ENCODE data around the gene SLC39A2.
"Not testable (repeated sequence)": the region's sequence is repeated elsewhere in the genome, so short reads cannot be mapped to it uniquely, and the experiment has no call there.

Gene SLC39A2

GRCh38 chr14:21036751-21037150 lies 37.7 kb downstream of the SLC39A2 start:
- Histone ChIP-seq H3K4me1 (peaks cover 0 to 24% (median 5%) of the 10 kb centered on the region in 10 experiments; a peak in 8 of 20 replicates), H3K9ac (no peak overlapping the region), H3K27me3 (no peaks in the 10 kb centered on the region), H3K36me3 (no peaks in the 10 kb centered on the region), H3K9me3 (replicated peaks in 1 of 11) (no peaks in the 10 kb centered on the region), H3K27ac (no peak overlapping the region), H4K20me1 (no peaks in the 10 kb centered on the region), H3K4me3 (no peak overlapping the region), H3K4me2 (peak overlapping the region in 1 of 11 experiments; percentile 11; a peak in 1 of 22 replicates)
- no peak for TF ChIP-seq Cebpa-rat (IDR thresholded peaks at IDR 0.05)

- no peaks in the 10 kb centered on the region for H4K20me1 ChIP-seq
- H3K4me1 ChIP-seq: peaks cover 0 to 28% (median 5%) of the 10 kb centered on the region in 10 experiments; a peak in 8 of 20 replicates
- H3K9me3 ChIP-seq (replicated peaks in 1 of 11): no peaks in the 10 kb centered on the region
- no peak for TF ChIP-seq Cebpa-rat (IDR thresholded peaks at IDR 0.05)
- no peak overlapping the region for H3K4me2 ChIP-seq
- H3K27me3 ChIP-seq: no peaks in the 10 kb centered on the region
- no peak overlapping the region for H3K27ac ChIP-seq
- H3K4me3 ChIP-seq: no peak overlapping the region
- no peaks in the 10 kb centered on the region for H3K36me3 ChIP-seq
- H3K9ac ChIP-seq: no peak overlapping the region
Observed at GRCh38 chr14:21037156-21037555, 38.1 kb downstream of the SLC39A2 start.

- Histone ChIP-seq H3K9ac (no peak overlapping the region), H3K4me2 (peak overlapping the region in 2 of 11 experiments; percentile 29 to 32; a peak in 2 of 22 replicates), H3K27ac (no peak overlapping the region), H3K4me1 (peaks cover 0 to 34% (median 12%) of the 10 kb centered on the region in 10 experiments; a peak in 12 of 20 replicates), H3K9me3 (replicated peaks in 1 of 11) (no peaks in the 10 kb centered on the region), H3K4me3 (no peak overlapping the region), H3K36me3 (no peaks in the 10 kb centered on the region), H4K20me1 (no peaks in the 10 kb centered on the region), H3K27me3 (no peaks in the 10 kb centered on the region)
- TF ChIP-seq Cebpa-rat (IDR thresholded peaks at IDR 0.05): no peak
Observed at GRCh38 chr14:21038441-21039422, 39.6 kb downstream of the SLC39A2 start.

GRCh38 chr14:21039585-21040369 lies 40.7 kb downstream of the SLC39A2 start:
- H3K4me3 ChIP-seq: no peak overlapping the region
- no peak overlapping the region for H3K27ac ChIP-seq
- H3K36me3 ChIP-seq: no peaks in the 10 kb centered on the region
- H3K4me1 ChIP-seq: peaks cover 9 to 44% (median 21%) of the 10 kb centered on the region in 10 experiments
- TF ChIP-seq Cebpa-rat (IDR thresholded peaks at IDR 0.05): no peak
- H3K4me2 ChIP-seq: peak overlapping the region in 2 of 11 experiments; percentile 29 to 32; a peak in 1 of 22 replicates
- no peaks in the 10 kb centered on the region for H4K20me1 ChIP-seq
- H3K9ac ChIP-seq: peak overlapping the region in 1 of 11 experiments; percentile 34; a peak in 2 of 22 replicates
- no peaks in the 10 kb centered on the region for H3K27me3 ChIP-seq
- no peaks in the 10 kb centered on the region for H3K9me3 ChIP-seq (replicated peaks in 1 of 11)

- no peak for TF ChIP-seq Cebpa-rat (IDR thresholded peaks at IDR 0.05)
- Histone ChIP-seq H3K4me1 (peaks cover 11 to 44% (median 24%) of the 10 kb centered on the region in 10 experiments), H3K4me2 (no peak overlapping the region), H3K27ac (no peak overlapping the region), H4K20me1 (no peaks in the 10 kb centered on the region), H3K27me3 (no peaks in the 10 kb centered on the region), H3K9ac (no peak overlapping the region), H3K9me3 (replicated peaks in 1 of 11) (no peaks in the 10 kb centered on the region), H3K4me3 (no peak overlapping the region), H3K36me3 (no peaks in the 10 kb centered on the region)
Observed at GRCh38 chr14:21040370-21040925, 41.4 kb downstream of the SLC39A2 start.

- peaks cover 11 to 44% (median 24%) of the 10 kb centered on the region in 10 experiments for H3K4me1 ChIP-seq
- not testable (repeated sequence) for H3K9me3 ChIP-seq (replicated peaks in 1 of 11); H3K27me3 ChIP-seq; H3K4me2 ChIP-seq; H3K36me3 ChIP-seq; H3K9ac ChIP-seq; H3K4me3 ChIP-seq; H4K20me1 ChIP-seq; H3K27ac ChIP-seq
Observed at GRCh38 chr14:21040941-21041340, 41.8 kb downstream of the SLC39A2 start.

GRCh38 chr14:21041676-21042433 lies 42.8 kb downstream of the SLC39A2 start, which contains the start of gene RNASE7:
TSS of gene RNASE7 (plus strand) at chr14:21042362. CDS start at chr14:21042993, 631 bp downstream.
- H3K4me1 ChIP-seq: peaks cover 11 to 39% (median 21%) of the 10 kb centered on the region in 10 experiments
- no peaks in the 10 kb centered on the region for H4K20me1 ChIP-seq
- no peak within 1 kb of the TSS for H3K9ac ChIP-seq
- no peaks in the 10 kb centered on the region for H3K9me3 ChIP-seq (replicated peaks in 1 of 11)
- no peak for TF ChIP-seq Cebpa-rat (IDR thresholded peaks at IDR 0.05)
- H3K4me3 ChIP-seq: no peak within 1 kb of the TSS
- H3K4me2 ChIP-seq: peak within 1 kb of the TSS in 2 of 11 experiments; percentile 21 to 27; a peak in 1 of 22 replicates
- H3K36me3 ChIP-seq: no peaks in the 10 kb centered on the region
- H3K27me3 ChIP-seq: no peaks in the 10 kb centered on the region
- no peak within 1 kb of the TSS for H3K27ac ChIP-seq

GRCh38 chr14:21042918-21043317 lies 43.8 kb downstream of the SLC39A2 start:
- H3K27me3 ChIP-seq: no peaks in the 10 kb centered on the region
- no peak for TF ChIP-seq Cebpa-rat (IDR thresholded peaks at IDR 0.05)
- H3K9me3 ChIP-seq (replicated peaks in 1 of 11): no peaks in the 10 kb centered on the region
- no peak overlapping the region for H3K27ac ChIP-seq
- H3K36me3 ChIP-seq: no peaks in the 10 kb centered on the region
- no peaks in the 10 kb centered on the region for H4K20me1 ChIP-seq
- H3K4me1 ChIP-seq: peaks cover 11 to 36% (median 20%) of the 10 kb centered on the region in 10 experiments
- H3K4me2 ChIP-seq: no peak overlapping the region
- no peak overlapping the region for H3K9ac ChIP-seq
- H3K4me3 ChIP-seq: no peak overlapping the region
